K562 (cell line): ENCODE results near the gene HSPA1L. TPM values are rescaled to one million over a fixed set of nuclear protein-coding genes. Genes with fewer than 3 reads are reported as not detected.
A peak's percentile ranks its signal among the peaks of the same experiment; 100 is the strongest.

Source experiments
- BCOR ChIP-seq: fragments of 450-650 bp; IDR thresholded peaks from 2 replicates; pipeline ENCODE4 v1.6.1; 2016
- C11orf30 ChIP-seq: fragments of 450-650 bp; IDR thresholded peaks from 2 replicates; pipeline ENCODE4 v1.6.1; 2016; ENCODE audit warnings: low read depth, mild to moderate bottlenecking
- CCAR2 ChIP-seq: fragments of 200-400 bp; formaldehyde crosslinking; IDR thresholded peaks from 2 replicates; pipeline ENCODE4 v1.6.1; 2017; ENCODE audit warnings: mild to moderate bottlenecking, low read depth, low read length
- CHD2 ChIP-seq: IDR thresholded peaks from 2 replicates; pipeline ENCODE4 v1.6.1; 2011; ENCODE audit warnings: low read depth, low read length
- DIDO1 ChIP-seq: fragments of 450-650 bp; IDR thresholded peaks from 2 replicates; pipeline ENCODE4 v1.6.1; 2016; ENCODE audit warnings: low read depth, missing biosample characterization, missing genetic modification characterization
- MIER1 ChIP-seq: fragments of 450-650 bp; IDR thresholded peaks from 2 replicates; pipeline ENCODE4 v1.6.1; 2016; ENCODE audit warnings: antibody characterized with exemption, mild to moderate bottlenecking, low read depth
- MITF ChIP-seq: IDR thresholded peaks from 2 replicates; pipeline ENCODE4 v1.6.1; 2014; ENCODE audit warnings: antibody characterized with exemption
- MTA3 ChIP-seq: fragments of 450-650 bp; formaldehyde crosslinking; IDR thresholded peaks from 2 replicates; pipeline ENCODE4 v1.6.1; 2017; ENCODE audit warnings: mild to moderate bottlenecking, borderline replicate concordance
- NFXL1 ChIP-seq: fragments of 450-650 bp; formaldehyde crosslinking; IDR thresholded peaks from 2 replicates; pipeline ENCODE4 v1.4.0; 2021; ENCODE audit warnings: mild to moderate bottlenecking
- PHF8 ChIP-seq: fragments of 200-600 bp; sonication (generic); IDR thresholded peaks from 2 replicates; pipeline ENCODE4 v1.6.1; 2012; ENCODE audit warnings: mixed run types, mild to moderate bottlenecking, inconsistent platforms, low read length, moderate library complexity, borderline replicate concordance
- POLR2AphosphoS5 ChIP-seq: IDR thresholded peaks from 2 replicates; pipeline ENCODE4 v1.6.1; 2011; ENCODE audit warnings: mild to moderate bottlenecking, low read depth, low read length, moderate library complexity; ENCODE audit not compliant: control insufficient read depth, insufficient read depth
- RERE ChIP-seq: sonication (generic); formaldehyde crosslinking; IDR thresholded peaks from 2 replicates; pipeline ENCODE4 v1.8.0; 2023; ENCODE audit warnings: missing genetic modification reagents, mild to moderate bottlenecking, borderline replicate concordance
- STAG1 ChIP-seq: sonication (generic); formaldehyde crosslinking; IDR thresholded peaks from 2 replicates; pipeline ENCODE4 v1.5.0; 2020; ENCODE audit warnings: missing genetic modification reagents, borderline replicate concordance
- THRB ChIP-seq: fragments of 450-650 bp; formaldehyde crosslinking; conservative IDR thresholded peaks from 2 replicates; pipeline ENCODE4 v1.4.0; 2022; ENCODE audit warnings: mild to moderate bottlenecking, missing genetic modification characterization
- ZNF197 ChIP-seq: fragments of 200-800 bp; sonication (Bioruptor generic); IDR thresholded peaks from 2 replicates; pipeline ENCODE4 v1.6.1; 2016; ENCODE audit warnings: low read depth, missing genetic modification characterization, missing compliant biosample characterization
- ZNF23 ChIP-seq: fragments of 250-450 bp; sonication (Bioruptor Pico); IDR thresholded peaks from 2 replicates; pipeline ENCODE4 v1.4.0; 2020; ENCODE audit warnings: mild to moderate bottlenecking
- ZNF3 ChIP-seq: fragments of 250-450 bp; sonication (Bioruptor Pico); IDR thresholded peaks from 2 replicates; pipeline ENCODE4 v1.5.0; 2021; ENCODE audit warnings: mild to moderate bottlenecking, moderate library complexity
- ZNF431 ChIP-seq: sonication (generic); formaldehyde crosslinking; IDR thresholded peaks from 2 replicates; pipeline ENCODE4 v1.8.0; 2022; ENCODE audit warnings: mild to moderate bottlenecking, missing genetic modification reagents
- ZNF511 ChIP-seq: sonication (generic); formaldehyde crosslinking; IDR thresholded peaks from 2 replicates; pipeline ENCODE4 v1.8.0; 2022; ENCODE audit warnings: mild to moderate bottlenecking, missing genetic modification reagents
- ZNF764 ChIP-seq: fragments of 250-450 bp; sonication (Bioruptor Pico); IDR thresholded peaks from 2 replicates; pipeline ENCODE4 v1.4.0; 2020; ENCODE audit warnings: low read depth, mild to moderate bottlenecking, moderate library complexity
- polyA plus RNA-seq, 8 experiments: library from polyadenylated mRNA; depleted of rRNA in 4 of 8; stranded (reverse) in 5 of 8; unstranded in 3 of 8; fragments of >200 nt; fragmentation: Nextera tagmentation in 2 of 8; fragmentation: Illumina TruSeq in 1 of 8; extraction: Ambion mirVana in 2 of 8; extraction: Trizol in 1 of 8; gene quantifications; 2 replicates each; pipeline versions ENCODE4 v1.2.1 to v1.2.3, GENCODE V29; 2011 to 2014; ENCODE audit warnings: inconsistent platforms in 1 of 8, missing spikeins in 1 of 8
- total RNA-seq, 7 experiments: library from RNA; depleted of rRNA in 6 of 7; stranded (reverse); fragments of >200 nt in 6 of 7; fragmentation: Illumina TruSeq in 2 of 7; extraction: Trizol in 2 of 7; gene quantifications; 2 replicates each; pipeline versions ENCODE4 v1.2.1 to v1.2.3, GENCODE V29; 2011 to 2021; ENCODE audit warnings: low replicate concordance in 1 of 7

HSPA1L gene
- total and polyA plus RNA-seq, 9 of the 15 experiments (the other 6 are each of a cell fraction or from before 2014, with no cell fraction given) = 0.14 to 2.1 (median 1.3) TPM

- TF ChIP-seq C11orf30 (no peak), ZNF431 (CRISPR knock-in tag) (0 out of 2 replicates have a peak, but pooled peaks have one; percentile 56), NFXL1 (CRISPR knock-in tag) (no peak), ZNF511 (peak; percentile 87), CCAR2 (no peak), CHD2 (0 out of 2 replicates have a peak, but pooled peaks have one; percentile 32), THRB (CRISPR knock-in tag) (no peak; the same call in 1 of the 2 replicates), RERE (CRISPR knock-in tag) (no peak), ZNF23 (CRISPR knock-in tag) (no peak), MIER1 (no peak), ZNF764 (no peak), MITF (0 out of 2 replicates have a peak, but pooled peaks have one; percentile 41), BCOR (peak; percentile 95), PHF8 (peak; percentile 61; the same call in 1 of the 2 replicates), ZNF3 (CRISPR knock-in tag) (no peak), DIDO1 (tag) (no peak), MTA3 (no peak), STAG1 (CRISPR knock-in tag) (no peak), ZNF197 (CRISPR knock-in tag) (no peak), POLR2AphosphoS5 (no peak)
Observed at GRCh38 chr6:31821301-31822035, 6.4 kb upstream of the HSPA1L start (continued).
